GM20431 (cell line): ENCODE results near the gene MOCS1.

ENCODE experiments used
- in situ Hi-C: fragments of 300-500 bp; cut with MseI, MboI; formaldehyde crosslinking; loops from one replicate; pipeline ENCODE4 v1.15.0; 2020; ENCODE audit warnings: low sequenced_read_pairs; ENCODE audit not compliant: unreplicated experiment

MOCS1 gene

DNA sequence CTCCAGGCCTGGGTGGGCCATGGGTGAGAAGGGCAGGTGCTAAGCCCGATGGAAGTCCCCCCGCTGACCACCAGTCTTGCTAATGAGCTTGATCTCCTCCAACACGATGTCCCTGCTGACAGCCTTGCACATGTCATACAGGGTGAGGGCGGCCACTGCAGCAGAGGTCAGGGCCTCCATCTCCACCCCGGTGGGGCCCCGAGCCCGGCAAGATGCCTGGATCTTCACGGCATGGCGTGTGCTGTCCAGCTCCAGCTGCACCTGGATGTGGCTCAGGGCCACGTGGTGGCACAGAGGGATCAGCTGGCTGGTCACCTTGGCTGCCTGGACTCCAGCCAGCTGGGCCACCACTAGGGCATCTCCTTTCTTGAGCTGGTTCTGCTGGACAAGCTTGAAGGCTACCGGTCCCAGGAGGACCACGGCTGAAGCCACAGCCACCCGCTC is 27.9 kb downstream of the MOCS1 start:
- in situ Hi-C loops: no loop called here

DNA sequence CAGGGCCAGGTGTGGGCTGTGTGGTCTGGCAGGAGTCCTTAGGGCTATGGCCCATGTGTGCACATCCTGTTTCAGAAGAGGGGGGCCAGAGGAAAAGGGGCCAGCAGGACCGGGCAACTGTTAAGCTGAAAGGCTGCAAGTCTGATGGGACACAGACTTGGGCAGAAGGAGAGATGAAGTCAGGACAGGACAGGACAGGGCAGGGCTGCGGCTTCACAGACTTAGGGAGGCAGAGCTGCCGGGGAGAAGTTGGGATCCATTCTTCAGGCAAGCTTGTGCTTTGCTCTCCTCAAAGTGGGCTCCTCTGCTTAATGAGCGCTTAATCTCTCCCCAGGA is 28.7 kb downstream of the MOCS1 start:
- in situ Hi-C loops: no loop called here

DNA sequence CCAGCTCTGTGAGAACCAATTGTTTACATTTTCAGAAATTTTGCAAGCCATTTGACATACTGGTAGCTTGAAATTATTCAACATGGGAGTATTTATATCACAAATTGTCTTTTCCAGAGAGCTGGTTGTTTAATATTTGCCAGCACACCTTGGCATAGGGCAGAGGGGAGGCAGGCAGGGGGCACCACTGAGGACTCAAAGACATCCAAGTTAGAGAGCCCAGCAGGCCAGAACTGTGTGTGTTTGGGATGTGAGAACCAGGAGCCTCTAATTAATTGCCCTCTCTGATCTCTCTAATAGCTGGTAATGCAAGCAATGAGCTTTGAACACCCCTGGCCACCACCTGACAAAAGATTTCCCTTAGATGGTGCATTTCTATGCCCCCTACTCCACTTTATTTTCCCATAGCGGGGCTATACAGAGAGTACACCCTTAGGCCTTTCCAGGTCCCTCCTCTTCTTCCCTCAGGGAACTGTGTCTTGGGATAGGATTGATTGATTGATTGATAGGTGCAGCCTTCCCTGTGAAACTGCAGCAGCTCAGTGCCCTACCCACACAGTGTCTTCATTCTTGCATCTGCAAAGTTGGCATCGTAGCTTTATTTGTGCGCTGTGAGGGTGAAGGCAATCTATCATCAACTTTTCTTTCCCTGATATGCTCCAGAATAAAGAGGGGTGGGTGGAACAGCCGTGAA is 29.2 kb downstream of the MOCS1 start:
- in situ Hi-C loops: no loop called here

DNA sequence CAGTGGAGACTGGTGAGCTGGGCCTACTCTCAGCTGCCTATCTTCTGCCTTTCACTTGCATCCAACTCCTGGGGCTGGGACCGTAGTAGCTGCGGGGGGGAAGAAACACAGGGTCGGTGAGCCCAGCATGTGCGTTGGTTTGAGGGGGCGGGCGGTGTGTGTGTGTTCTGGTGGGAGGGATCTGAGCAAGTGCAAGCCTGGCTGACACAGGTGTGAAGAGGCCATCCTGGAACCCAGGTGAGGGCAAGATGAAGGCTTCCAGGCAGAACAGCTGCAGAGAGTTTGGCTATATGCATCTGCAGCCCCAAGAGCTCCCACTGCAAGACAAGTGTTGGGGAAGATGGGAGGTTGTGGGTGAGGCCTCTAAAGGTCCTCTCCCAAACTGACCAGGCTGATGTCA is 30.6 kb downstream of the MOCS1 start:
- in situ Hi-C loops: no loop called here

DNA sequence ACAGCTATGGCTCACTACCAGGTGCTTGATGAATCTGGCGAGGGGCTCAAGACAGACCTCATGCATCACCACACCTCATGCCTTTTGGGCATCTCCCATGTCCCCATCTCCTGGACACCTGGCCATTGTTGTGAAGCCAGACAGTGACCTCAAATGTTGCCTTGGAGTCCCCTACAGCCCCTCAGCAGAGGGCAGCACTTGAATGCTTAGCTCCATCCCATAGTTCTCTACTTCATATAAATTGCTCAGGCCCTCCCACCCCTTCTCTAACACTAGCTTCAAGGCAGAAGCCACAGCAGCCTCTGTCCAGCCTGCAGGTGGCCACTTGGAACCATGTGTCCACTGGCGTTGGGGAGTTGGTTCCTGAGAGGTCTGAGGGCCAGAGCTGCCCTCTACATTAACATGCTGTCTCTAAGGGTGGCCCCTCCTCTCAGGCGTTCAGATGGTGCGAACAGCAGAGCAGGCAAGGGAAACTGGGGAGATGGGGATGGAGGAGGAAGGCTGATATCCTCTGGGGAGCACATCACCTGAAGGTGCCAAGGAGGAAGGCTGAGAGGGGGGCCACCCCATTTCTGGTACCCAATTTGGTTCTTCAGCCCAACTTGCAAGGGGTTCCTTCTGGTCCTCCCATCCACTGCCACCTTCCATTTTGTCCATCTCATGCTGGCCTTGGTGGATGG is 31.3 kb downstream of the MOCS1 start:
- in situ Hi-C loops: no loop called here

DNA sequence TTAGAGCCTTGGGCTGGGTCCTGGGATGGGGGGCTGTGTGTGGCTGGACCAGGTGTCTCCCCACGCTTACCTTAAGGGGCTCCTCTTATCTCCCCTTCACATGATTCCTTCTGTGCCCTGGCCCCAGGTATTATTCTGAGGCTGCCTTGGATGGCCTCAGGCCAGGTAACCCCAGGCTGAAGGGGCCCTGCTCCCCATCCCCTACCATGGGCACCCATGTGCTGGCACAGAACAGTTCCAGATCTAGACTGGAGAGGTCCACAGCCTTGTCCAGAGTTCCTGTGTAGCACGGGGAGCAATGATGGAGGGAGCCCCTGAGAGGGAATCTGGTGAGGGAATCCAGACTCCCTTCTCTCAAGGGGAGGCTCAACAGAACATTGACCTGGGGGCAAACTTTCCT is 32.1 kb downstream of the MOCS1 start:
- in situ Hi-C loops: no loop called here

DNA sequence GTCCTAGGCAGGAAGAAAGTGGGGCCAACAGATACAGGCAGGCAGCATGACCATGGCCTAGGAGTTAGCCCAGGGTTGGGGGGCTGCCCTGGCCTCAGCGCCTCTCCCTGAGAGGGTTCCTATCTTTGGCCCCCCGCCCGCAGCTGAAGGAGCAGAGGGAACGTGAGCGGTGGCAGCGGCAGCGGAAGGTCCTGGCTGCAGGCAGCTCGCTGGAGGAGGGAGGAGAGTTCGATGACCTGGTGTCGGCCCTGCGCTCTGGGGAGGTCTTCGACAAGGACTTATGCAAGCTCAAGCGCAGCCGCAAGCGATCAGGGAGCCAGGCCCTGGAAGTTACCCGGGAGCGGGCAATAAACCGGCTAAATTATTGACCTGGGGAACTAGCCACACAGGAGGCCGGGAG is 32.6 kb downstream of the MOCS1 start:
- in situ Hi-C loops: no loop called here

DNA sequence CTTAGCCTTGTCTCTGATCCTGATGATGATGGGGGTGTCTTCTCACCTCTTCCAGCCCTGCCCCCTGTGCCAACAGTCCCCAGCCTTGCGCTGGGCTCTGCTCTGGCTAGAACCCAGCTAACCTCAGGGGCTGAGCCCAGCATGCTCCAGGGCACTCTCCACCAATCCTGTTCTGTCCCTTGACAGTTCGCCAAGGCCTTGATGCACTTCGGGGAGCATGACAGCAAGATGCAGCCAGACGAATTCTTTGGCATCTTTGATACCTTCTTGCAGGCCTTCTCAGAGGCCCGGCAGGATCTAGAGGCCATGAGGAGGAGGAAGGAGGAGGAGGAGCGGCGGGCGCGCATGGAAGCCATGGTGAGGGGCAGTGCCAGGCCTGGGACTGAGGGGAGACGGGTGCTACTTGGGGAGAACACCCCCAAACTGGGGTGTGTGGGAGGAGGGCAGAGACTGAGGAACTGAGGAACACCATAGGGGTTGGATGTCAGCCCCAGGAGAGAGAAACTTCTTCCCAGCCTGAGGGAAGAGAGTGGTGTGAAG is 33.1 kb downstream of the MOCS1 start:
- in situ Hi-C loops: no loop called here

DNA sequence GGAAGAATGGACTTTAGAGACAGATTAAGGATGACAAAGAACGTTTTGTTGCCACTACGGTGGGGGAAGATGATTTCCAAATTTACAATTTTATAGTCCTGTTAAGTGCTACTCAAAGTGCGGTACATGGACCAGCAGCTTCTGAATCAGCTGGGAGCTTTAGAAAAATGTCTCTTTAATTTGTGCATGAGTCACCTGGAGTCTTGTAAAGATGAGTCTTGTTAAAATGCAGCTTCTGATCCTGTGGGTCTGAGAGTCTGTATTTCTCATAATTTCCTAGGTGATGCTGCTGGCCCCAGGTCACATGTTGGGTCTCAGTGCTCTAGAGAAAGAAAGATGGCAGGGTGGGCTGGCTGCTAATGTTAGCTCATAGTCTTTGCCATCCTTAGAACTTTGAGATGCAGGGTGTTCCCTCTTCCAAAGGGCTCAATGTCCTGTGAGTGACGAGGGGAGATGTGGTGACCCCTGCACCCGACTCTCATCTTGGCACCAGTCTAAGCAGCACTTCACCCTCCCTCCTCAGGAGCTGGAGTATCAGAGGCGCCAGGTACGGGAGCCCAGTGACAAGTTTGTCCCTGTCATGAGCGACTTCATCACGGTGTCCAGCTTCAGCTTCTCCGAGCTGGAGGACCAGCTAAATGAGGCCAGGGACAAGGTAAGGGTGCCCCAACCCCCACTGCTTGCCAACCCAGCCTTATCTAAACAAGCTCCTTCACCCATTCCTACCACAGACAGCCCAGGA is 34.5 kb downstream of the MOCS1 start:
- in situ Hi-C loops: loop anchor here (10.0 kb wide), 1 partner anchor 535 kb away; no protein-coding TSS in a partner anchor

DNA sequence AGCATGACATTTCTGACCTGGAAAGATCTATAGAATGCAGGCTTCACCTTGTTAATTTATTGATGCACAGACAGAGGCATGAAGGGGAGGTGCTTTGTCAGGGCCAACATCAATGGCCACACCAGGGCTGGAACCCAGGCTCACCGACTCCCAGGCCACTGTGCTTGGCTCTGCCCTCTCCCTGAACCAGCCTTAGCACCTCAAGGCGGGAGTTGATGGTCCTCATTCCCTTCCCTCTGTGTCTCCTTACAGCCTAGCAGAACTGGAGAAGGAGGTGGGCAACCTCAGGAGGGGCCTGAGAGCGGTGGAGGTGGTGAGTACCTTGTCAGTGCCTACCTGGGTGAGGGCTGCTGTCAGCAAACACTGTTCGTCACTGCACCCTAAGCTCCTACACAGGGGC is 35.6 kb downstream of the MOCS1 start:
- in situ Hi-C loops: loop anchor here (10.0 kb wide), 1 partner anchor 534 kb away; no protein-coding TSS in a partner anchor

DNA sequence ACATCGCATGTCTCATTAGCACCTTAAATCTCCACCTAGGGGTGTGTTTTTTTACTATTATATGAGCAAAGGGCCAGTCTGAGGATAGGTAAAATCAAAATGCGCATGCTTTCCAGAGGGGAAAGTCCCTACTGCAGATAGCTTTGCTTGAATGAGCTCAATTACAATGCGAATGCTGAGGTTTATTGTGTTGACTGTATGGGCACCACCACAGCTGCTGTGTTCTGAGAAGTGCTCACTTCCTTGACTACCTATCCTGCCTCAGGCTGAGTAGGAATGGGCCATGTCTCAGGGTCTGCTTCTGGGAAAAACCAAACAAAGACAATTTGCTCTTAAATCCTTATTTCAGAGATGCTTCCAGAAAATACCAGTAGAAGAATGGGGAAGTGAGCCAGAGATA is 36.6 kb downstream of the MOCS1 start:
- in situ Hi-C loops: loop anchor here (10.0 kb wide), 1 partner anchor 533 kb away; no protein-coding TSS in a partner anchor

DNA sequence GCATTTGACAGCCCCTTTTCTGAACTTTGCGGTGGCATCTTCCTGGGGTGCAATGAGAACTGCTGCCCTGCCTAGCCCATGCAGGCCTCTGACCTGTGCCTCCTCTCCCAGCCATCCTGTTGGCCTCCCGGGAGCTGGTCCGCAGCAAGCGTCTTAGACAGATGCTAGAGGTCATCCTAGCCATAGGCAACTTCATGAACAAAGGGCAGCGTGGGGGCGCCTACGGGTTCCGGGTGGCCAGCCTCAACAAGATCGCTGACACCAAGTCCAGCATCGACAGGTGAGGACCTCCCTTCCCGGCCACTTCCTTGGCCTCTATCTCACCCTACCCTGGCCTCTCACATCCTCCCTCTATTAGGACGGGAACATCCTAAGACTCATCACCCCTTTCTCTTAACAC is 37.6 kb downstream of the MOCS1 start:
- in situ Hi-C loops: loop anchor here (10.0 kb wide), 1 partner anchor 532 kb away; no protein-coding TSS in a partner anchor

DNA sequence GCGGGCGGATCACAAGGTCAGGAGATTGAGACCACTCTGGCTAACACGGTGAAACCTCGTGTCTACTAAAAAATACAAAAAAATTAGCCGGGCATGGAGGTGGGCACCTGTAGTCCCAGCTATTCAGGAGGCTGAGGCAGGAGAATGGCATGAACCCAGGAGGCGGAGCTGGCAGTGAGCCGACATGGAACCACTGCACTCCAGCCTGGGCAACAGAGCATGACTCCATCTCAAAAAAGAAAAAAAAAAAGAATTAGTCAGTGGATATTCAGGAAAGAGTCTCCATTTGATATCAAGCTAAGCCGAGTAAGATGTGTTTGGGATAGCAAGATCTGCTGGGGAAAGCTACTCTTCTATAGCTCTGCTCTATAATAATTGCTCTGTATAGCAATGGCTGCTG is 41.0 kb downstream of the MOCS1 start:
- in situ Hi-C loops: loop anchor here (10.0 kb wide), 1 partner anchor 528 kb away; no protein-coding TSS in a partner anchor

DNA sequence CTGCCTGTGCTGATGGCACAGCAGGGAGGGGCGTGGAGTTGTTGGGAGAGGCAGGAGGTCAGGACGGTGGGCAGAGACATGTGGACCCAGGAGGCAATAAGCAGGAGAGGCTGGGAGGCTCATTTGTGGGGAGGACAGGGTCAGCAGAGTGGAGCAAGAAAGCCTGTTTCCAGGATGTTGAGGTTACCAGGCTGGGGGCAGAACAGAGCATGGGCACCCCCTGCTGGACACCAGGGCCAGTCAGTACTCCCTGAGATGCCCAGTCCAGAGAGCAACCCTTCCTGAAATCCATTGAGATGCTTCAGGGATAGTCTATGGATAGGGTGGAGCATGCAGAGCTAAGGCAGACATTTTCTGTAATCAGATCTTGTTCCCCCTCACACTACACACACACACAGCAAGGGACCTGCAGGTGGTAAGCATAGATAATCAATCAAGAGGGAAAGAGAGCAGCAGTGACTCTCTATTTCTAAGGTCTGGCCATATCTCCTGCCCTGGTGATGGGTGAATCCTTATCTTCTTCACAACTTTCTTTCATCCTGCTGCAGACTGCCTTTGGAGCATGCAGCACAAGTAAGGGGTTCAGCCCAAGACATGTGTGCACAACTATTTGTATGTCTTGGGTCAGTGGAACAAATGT is 41.7 kb downstream of the MOCS1 start:
- in situ Hi-C loops: loop anchor here (10.0 kb wide), 1 partner anchor 528 kb away; no protein-coding TSS in a partner anchor

DNA sequence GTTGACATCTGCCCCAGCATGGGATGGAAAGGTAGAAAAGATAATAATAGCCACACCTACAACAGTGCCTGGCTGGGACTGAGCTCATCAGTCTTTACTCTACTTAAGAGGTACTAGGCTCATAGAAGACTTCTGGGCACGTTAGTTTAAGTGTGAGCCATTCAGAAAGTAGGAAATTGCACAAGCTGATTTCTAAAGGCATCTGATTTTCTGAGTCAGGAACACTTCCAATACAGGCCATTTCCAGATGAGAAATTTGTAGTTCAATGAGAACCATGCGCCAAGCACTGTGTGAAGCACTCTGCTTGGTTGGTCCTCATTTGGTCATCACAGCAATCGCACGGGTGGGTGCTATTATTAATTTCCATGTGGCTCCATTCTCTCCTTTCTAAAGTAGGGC is 42.3 kb downstream of the MOCS1 start:
- in situ Hi-C loops: loop anchor here (10.0 kb wide), 1 partner anchor 527 kb away; no protein-coding TSS in a partner anchor

DNA sequence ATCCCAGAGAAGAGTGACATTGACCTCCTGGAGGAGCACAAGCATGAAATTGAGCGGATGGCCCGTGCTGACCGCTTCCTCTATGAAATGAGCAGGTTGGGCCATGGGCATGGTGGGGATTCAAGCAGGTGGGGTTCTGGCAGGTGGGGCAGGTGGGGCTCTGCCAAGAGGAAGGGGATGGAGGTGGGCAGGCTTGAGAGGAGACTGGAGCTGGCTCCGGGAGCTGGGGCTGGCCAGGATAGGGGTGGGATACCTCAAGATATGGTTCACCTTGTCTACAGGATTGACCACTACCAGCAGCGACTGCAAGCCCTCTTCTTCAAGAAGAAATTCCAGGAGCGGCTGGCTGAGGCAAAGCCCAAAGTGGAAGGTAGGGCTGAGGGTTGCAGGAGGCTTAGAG is 42.9 kb downstream of the MOCS1 start:
- in situ Hi-C loops: loop anchor here (10.0 kb wide), 1 partner anchor 527 kb away; no protein-coding TSS in a partner anchor

DNA sequence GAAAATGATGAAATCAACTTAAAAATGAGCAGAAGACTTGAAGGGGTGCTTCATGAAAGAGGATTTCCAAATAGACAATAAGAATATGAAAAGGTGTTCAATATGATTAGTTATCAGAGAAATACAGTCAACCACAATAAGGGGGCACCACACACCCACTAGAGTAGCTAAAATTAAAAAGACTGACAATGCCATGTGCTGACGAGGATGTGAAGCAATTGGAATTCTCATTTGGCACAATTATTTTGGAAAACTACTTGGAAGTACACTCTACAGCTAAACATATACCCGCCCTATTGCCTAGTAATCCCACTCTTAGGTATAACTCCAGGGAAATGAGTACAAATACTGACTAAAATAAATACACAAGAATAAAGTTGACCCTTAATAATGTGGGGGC is 45.0 kb downstream of the MOCS1 start:
- in situ Hi-C loops: no loop called here

DNA sequence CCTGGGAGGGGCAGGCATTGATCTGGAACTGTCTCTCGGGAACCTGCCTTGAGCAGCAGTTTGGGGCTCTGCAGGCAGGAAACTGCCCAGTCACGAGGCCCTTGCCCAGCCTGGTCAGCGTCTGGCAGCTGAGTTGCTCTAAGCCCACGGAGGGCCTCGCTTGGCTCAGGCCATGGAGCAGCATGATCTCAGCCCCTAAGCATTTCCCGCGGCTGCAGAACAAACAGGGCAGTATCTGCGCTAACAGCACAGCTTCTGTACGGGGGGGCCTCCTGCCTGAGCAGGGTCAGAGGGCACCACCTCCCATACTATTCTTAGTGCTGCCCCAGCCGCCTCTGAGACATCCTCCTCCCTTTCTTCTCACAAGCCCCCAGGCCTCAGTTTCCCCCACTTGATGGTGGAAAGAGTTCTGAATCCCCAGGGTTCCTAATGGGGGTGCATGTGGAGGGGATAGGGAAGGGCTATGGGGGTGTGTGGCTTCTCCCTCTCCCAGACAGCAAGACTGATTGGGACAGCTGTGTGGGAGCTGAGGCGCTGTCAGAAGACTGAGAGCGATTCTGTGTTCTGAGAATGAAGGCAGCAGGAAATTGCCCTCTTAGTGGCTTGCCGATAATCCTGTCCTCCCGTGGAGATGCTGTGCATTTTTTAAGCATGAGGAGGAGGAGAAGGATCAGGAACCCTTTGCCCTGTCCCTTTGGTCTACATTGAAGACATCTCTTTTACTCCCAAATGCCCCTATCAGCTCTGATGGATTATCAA is 46.4 kb downstream of the MOCS1 start:
- in situ Hi-C loops: no loop called here

DNA sequence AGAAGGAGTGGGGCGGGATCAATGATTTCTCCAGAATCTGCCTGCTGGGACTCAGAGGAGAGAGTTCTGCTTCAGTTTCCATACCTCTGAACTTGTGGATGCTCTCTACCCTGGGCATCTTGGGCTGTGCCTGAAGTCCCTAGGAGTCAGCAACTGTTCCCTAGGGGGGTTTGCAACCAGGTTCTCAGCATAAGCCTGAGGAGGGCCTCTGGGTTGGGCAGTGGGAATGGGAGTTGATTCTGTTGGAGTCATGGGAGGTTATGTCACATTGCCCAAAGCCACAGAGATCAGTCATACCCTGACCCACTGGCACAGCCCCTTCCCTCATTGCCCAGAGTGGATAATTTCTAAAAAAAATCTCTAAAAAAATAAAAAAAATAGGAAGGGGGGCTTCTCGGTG is 47.4 kb downstream of the MOCS1 start:
- in situ Hi-C loops: no loop called here
